Rectal smooth muscle tissue (tissue), 1 donor: ENCODE results near the gene MMP17.

Source experiments
- H3K27ac ChIP-seq: one replicate; pipeline ENCODE4 v1.7.0; 2013; ENCODE audit warnings: low read depth, low read length, inconsistent platforms
- H3K27me3 ChIP-seq: one replicate; pipeline ENCODE4 v1.7.0; 2013; ENCODE audit warnings: low read length; ENCODE audit not compliant: control insufficient read depth, insufficient read depth
- H3K36me3 ChIP-seq: one replicate; pipeline ENCODE4 v1.7.0; 2013; ENCODE audit warnings: low read length; ENCODE audit not compliant: control insufficient read depth, insufficient read depth
- H3K4me1 ChIP-seq: one replicate; pipeline ENCODE4 v1.7.0; 2013; ENCODE audit warnings: low read length; ENCODE audit not compliant: control insufficient read depth, insufficient read depth
- H3K4me3 ChIP-seq: one replicate; pipeline ENCODE4 v1.7.0; 2013; ENCODE audit warnings: low read length
- H3K9ac ChIP-seq: one replicate; pipeline ENCODE4 v1.7.0; 2013; ENCODE audit warnings: low read length

The MMP17 gene

GRCh38 chr12:131826097-131826928 is 1.9 kb upstream of the MMP17 start:
- H3K4me3 ChIP-seq: no peak overlapping the region
- H3K4me1 ChIP-seq: no peaks in the 10 kb centered on the region
- H3K27ac ChIP-seq: no peak overlapping the region
- H3K9ac ChIP-seq: no peak overlapping the region
- H3K36me3 ChIP-seq: no peaks in the 10 kb centered on the region
- peaks cover 9% of the 10 kb centered on the region for H3K27me3 ChIP-seq

GRCh38 chr12:131828671-131829355 is 620 bp downstream of the MMP17 start:
- H3K4me1 ChIP-seq: peaks cover 5% of the 10 kb centered on the region
- H3K9ac ChIP-seq: no peak overlapping the region
- peak overlapping the region; percentile 54 for H3K4me3 ChIP-seq
- H3K27me3 ChIP-seq: peaks cover 23% of the 10 kb centered on the region
- H3K36me3 ChIP-seq: no peaks in the 10 kb centered on the region
- no peak overlapping the region for H3K27ac ChIP-seq

- Histone ChIP-seq H3K9ac (no peak overlapping the region), H3K4me1 (peaks cover 5% of the 10 kb centered on the region), H3K27me3 (peaks cover 24% of the 10 kb centered on the region), H3K4me3 (peak overlapping the region; percentile 54), H3K36me3 (no peaks in the 10 kb centered on the region), H3K27ac (no peak overlapping the region)
Observed at GRCh38 chr12:131829356-131829747, 1.2 kb downstream of the MMP17 start.

GRCh38 chr12:131829791-131830334 is 1.7 kb downstream of the MMP17 start:
- Histone ChIP-seq H3K9ac (no peak overlapping the region), H3K4me3 (peak overlapping the region; percentile 54), H3K27me3 (peaks cover 24% of the 10 kb centered on the region), H3K4me1 (peaks cover 5% of the 10 kb centered on the region), H3K36me3 (no peaks in the 10 kb centered on the region), H3K27ac (no peak overlapping the region)

- Histone ChIP-seq H3K9ac (no peak overlapping the region), H3K4me1 (peaks cover 5% of the 10 kb centered on the region), H3K27ac (peak overlapping the region; percentile 4), H3K27me3 (peaks cover 24% of the 10 kb centered on the region), H3K4me3 (peak overlapping the region; percentile 54), H3K36me3 (no peaks in the 10 kb centered on the region)
Observed at GRCh38 chr12:131830335-131830913, 2.2 kb downstream of the MMP17 start.

- H3K36me3 ChIP-seq: no peaks in the 10 kb centered on the region
- H3K9ac ChIP-seq: no peak overlapping the region
- H3K4me1 ChIP-seq: peaks cover 5% of the 10 kb centered on the region
- peaks cover 24% of the 10 kb centered on the region for H3K27me3 ChIP-seq
- peak overlapping the region; percentile 4 for H3K27ac ChIP-seq
- peak overlapping the region; percentile 55 for H3K4me3 ChIP-seq
Observed at GRCh38 chr12:131830914-131831571, 2.9 kb downstream of the MMP17 start.

- H3K27me3 ChIP-seq: peaks cover 24% of the 10 kb centered on the region
- H3K9ac ChIP-seq: no peak overlapping the region
- peaks cover 5% of the 10 kb centered on the region for H3K4me1 ChIP-seq
- H3K27ac ChIP-seq: peak overlapping the region; percentile 3
- H3K4me3 ChIP-seq: peak overlapping the region; percentile 55
- no peaks in the 10 kb centered on the region for H3K36me3 ChIP-seq
Observed at GRCh38 chr12:131831635-131832041, 3.4 kb downstream of the MMP17 start.

GRCh38 chr12:131832321-131833231 is 4.4 kb downstream of the MMP17 start:
- H3K9ac ChIP-seq: no peak overlapping the region
- no peak overlapping the region for H3K27ac ChIP-seq
- H3K27me3 ChIP-seq: peaks cover 24% of the 10 kb centered on the region
- peaks cover 5% of the 10 kb centered on the region for H3K4me1 ChIP-seq
- no peaks in the 10 kb centered on the region for H3K36me3 ChIP-seq
- peak overlapping the region; percentile 43 for H3K4me3 ChIP-seq

- H3K4me3 ChIP-seq: no peak overlapping the region
- H3K9ac ChIP-seq: no peak overlapping the region
Observed at GRCh38 chr12:131833288-131833895, 5.2 kb downstream of the MMP17 start.

GRCh38 chr12:131833896-131834641 is 5.9 kb downstream of the MMP17 start:
- Histone ChIP-seq H3K4me1 (peaks cover 5% of the 10 kb centered on the region), H3K27ac (no peak overlapping the region), H3K27me3 (peaks cover 24% of the 10 kb centered on the region), H3K36me3 (no peaks in the 10 kb centered on the region), H3K9ac (no peak overlapping the region), H3K4me3 (no peak overlapping the region)

More at GRCh38 chr12:131833288-131833895, 5.2 kb downstream of the MMP17 start:
- Histone ChIP-seq H3K4me1 (peaks cover 5% of the 10 kb centered on the region), H3K36me3 (no peaks in the 10 kb centered on the region), H3K27me3 (peaks cover 24% of the 10 kb centered on the region), H3K27ac (no peak overlapping the region)
